ENCODE results near the gene NEDD9.

Gene NEDD9

GRCh38 chr6:11241154-11241792, 8.8 kb upstream of the NEDD9 start:
- H3K27ac ChIP-seq, result no peak overlapping the region
- TF ChIP-seq ZFX (IDR thresholded peaks at IDR 0.05; ENCODE audit: borderline replicate concordance), result no peak
- TF ChIP-seq, protein P1, sequence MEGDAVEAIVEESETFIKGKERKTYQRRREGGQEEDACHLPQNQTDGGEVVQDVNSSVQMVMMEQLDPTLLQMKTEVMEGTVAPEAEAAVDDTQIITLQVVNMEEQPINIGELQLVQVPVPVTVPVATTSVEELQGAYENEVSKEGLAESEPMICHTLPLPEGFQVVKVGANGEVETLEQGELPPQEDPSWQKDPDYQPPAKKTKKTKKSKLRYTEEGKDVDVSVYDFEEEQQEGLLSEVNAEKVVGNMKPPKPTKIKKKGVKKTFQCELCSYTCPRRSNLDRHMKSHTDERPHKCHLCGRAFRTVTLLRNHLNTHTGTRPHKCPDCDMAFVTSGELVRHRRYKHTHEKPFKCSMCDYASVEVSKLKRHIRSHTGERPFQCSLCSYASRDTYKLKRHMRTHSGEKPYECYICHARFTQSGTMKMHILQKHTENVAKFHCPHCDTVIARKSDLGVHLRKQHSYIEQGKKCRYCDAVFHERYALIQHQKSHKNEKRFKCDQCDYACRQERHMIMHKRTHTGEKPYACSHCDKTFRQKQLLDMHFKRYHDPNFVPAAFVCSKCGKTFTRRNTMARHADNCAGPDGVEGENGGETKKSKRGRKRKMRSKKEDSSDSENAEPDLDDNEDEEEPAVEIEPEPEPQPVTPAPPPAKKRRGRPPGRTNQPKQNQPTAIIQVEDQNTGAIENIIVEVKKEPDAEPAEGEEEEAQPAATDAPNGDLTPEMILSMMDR (IDR thresholded peaks at IDR 0.05), result no peak

GRCh38 chr6:11237956-11238355, 5.5 kb upstream of the NEDD9 start:
- TF ChIP-seq, protein P1 (IDR thresholded peaks at IDR 0.05), result no peak
- no peak for TF ChIP-seq ZFX (IDR thresholded peaks at IDR 0.05; ENCODE audit: borderline replicate concordance)
- no peak overlapping the region for H3K27ac ChIP-seq

DNA sequence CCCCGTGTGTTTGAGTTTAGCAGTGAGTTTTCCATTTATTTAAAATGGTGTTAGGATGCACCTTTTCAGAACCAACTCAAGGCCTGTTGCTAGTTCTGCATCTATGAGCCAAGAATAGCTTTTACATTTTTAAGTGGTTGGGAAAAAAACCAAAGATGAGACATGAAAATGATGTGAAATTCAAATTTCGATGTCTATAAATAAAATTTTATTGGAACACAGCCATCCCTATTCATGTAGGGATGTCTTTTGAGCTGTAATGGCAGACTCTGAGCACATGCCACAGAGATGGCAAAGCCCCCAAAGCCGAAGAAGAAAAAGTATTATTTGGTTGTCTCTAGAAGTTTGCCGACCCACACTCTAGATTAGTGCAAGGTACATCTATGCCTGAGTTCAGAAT, 5.0 kb upstream of the NEDD9 start:
- no peak overlapping the region for H3K27ac ChIP-seq
- TF ChIP-seq ZFX (IDR thresholded peaks at IDR 0.05; ENCODE audit: borderline replicate concordance), result no peak
- TF ChIP-seq, protein P1 (IDR thresholded peaks at IDR 0.05), result no peak

DNA sequence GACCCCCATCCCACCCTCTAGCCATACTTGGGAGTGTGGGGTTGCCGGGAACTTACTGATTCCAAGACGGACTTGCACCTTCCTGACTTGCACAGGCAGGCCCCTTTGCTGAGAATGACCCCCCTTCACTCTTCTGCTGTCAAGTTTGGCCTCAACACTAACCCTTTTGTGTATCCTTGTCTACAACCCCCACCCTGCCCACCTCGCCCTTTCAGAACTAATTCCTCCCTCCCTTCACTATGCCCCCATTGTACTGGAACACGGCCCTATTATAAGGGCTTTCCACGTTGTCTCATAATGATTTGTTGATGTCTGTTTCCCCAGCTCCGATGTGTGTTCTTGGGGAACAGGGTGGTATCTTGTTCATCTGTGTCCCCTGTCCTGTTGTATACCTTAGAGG, 4.4 kb upstream of the NEDD9 start:
- H3K27ac ChIP-seq, result no peak overlapping the region
- no peak for TF ChIP-seq ZFX (IDR thresholded peaks at IDR 0.05; ENCODE audit: borderline replicate concordance)
- TF ChIP-seq, protein P1 (IDR thresholded peaks at IDR 0.05), result no peak

GRCh38 chr6:11236076-11236750, 3.7 kb upstream of the NEDD9 start:
- H3K27ac ChIP-seq, result no peak overlapping the region
- TF ChIP-seq, protein P1 (IDR thresholded peaks at IDR 0.05), result no peak
- TF ChIP-seq ZFX (IDR thresholded peaks at IDR 0.05; ENCODE audit: borderline replicate concordance), result no peak

- no peak overlapping the region for H3K27ac ChIP-seq
- no peak for TF ChIP-seq ZFX (IDR thresholded peaks at IDR 0.05; ENCODE audit: borderline replicate concordance)
- TF ChIP-seq, protein P1 (IDR thresholded peaks at IDR 0.05), result no peak
Measured at GRCh38 chr6:11235062-11235461, 2.6 kb upstream of the NEDD9 start.
